ENCODE data around the gene PTPRD. TPM values are rescaled to one million over a fixed set of nuclear protein-coding genes. Genes with fewer than 3 reads are reported as not detected.

PTPRD gene
- total and polyA plus RNA-seq, 9 of the 15 experiments (the other 6 are each of a cell fraction or from before 2014, with no cell fraction given) = 0.11 TPM; not detected in 8

DNA sequence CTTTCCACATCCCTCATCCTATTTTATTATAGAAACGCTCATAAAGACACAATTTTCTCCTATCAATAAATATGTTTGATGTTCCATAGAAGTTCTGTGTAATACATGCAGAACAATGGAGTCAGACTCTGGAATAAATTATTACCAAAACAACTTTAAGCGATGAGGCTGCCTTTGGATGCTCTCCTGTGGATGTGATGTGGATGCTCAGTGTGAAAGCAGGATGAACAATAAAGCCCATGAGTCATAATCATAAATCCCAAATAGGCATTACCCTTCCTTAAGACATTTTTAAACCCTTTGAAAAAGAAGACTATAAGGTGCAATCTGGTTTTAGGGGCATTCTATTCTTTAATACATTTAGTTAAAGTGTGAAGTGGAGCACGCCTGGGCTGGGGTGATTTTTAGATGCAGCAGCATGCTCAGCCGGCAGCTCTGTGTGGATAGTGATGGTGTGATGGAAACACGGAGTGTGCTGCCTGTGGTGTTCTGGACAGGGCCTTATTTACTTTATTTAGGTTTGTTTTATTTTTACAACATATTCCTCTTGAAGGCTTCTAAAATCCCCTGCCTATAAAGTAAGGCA, 991.4 kb downstream of the PTPRD start:
- H3K9ac ChIP-seq (ENCODE audit: insufficient read depth in 1 of 2, low read depth in 2 of 2, low read length in 2 of 2) = no peak overlapping the region
- BruUV-seq (replicated peaks) = no TSS peak

More for the DNA sequence above, 991.4 kb downstream of the PTPRD start:
- ChIA-PET POLR2A (no interaction called here), CTCF (ENCODE audit: low intra/inter-chr PET ratio) (no interaction called here)
- FAIRE-seq (no peak), ATAC-seq (no peak), DNase-seq (ENCODE audit: extremely low read depth in 1 of 4, low spot score in 3 of 4) (no peak)
- Histone ChIP-seq H3K27ac (ENCODE audit: extremely low read depth, low read depth, low read length) (no peak overlapping the region), H3K9me3 (replicated peaks; ENCODE audit: control insufficient read depth, insufficient read depth, low read depth, low read length) (no peaks in the 10 kb centered on the region), H3K4me1 (replicated peaks in 1 of 2; ENCODE audit: control insufficient read depth in 2 of 2, insufficient read depth in 2 of 2, low read length in 2 of 2) (no peaks in the 10 kb centered on the region), H2AFZ (ENCODE audit: low read depth, low read length) (no peak overlapping the region), H3K27me3 (ENCODE audit: control insufficient read depth in 2 of 2, insufficient read depth in 2 of 2, low read length in 2 of 2) (no peaks in the 10 kb centered on the region), H3K9me1 (ENCODE audit: control insufficient read depth, insufficient read depth, low read length) (no peaks in the 10 kb centered on the region), H3K4me3 (no peak overlapping the region), H3K36me3 (ENCODE audit: control insufficient read depth, insufficient read depth, low read length) (no peaks in the 10 kb centered on the region), H3K4me2 (ENCODE audit: insufficient read depth, low read length) (no peak overlapping the region), H4K20me1 (replicated peaks; ENCODE audit: control insufficient read depth, insufficient read depth, low read length) (no peaks in the 10 kb centered on the region), H3K79me2 (ENCODE audit: control insufficient read depth, insufficient read depth, low read length) (no peaks in the 10 kb centered on the region)
- 0% methylated on average over 5 of the region's 5 CpGs for WGBS (ENCODE audit: insufficient coverage, low coverage, missing lambda C conversion rate)
- no peak for TF ChIP-seq ZBTB7A (IDR thresholded peaks at IDR 0.05; ENCODE audit: borderline replicate concordance, control insufficient read depth, low read depth, low read length)
- no peak for TF ChIP-seq YBX1 (IDR thresholded peaks at IDR 0.05)
- TF ChIP-seq, protein P1, sequence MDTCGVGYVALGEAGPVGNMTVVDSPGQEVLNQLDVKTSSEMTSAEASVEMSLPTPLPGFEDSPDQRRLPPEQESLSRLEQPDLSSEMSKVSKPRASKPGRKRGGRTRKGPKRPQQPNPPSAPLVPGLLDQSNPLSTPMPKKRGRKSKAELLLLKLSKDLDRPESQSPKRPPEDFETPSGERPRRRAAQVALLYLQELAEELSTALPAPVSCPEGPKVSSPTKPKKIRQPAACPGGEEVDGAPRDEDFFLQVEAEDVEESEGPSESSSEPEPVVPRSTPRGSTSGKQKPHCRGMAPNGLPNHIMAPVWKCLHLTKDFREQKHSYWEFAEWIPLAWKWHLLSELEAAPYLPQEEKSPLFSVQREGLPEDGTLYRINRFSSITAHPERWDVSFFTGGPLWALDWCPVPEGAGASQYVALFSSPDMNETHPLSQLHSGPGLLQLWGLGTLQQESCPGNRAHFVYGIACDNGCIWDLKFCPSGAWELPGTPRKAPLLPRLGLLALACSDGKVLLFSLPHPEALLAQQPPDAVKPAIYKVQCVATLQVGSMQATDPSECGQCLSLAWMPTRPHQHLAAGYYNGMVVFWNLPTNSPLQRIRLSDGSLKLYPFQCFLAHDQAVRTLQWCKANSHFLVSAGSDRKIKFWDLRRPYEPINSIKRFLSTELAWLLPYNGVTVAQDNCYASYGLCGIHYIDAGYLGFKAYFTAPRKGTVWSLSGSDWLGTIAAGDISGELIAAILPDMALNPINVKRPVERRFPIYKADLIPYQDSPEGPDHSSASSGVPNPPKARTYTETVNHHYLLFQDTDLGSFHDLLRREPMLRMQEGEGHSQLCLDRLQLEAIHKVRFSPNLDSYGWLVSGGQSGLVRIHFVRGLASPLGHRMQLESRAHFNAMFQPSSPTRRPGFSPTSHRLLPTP (IDR thresholded peaks at IDR 0.05; ENCODE audit: borderline replicate concordance, extremely low read depth, insufficient read length) = no peak
- TF ChIP-seq, protein P2, sequence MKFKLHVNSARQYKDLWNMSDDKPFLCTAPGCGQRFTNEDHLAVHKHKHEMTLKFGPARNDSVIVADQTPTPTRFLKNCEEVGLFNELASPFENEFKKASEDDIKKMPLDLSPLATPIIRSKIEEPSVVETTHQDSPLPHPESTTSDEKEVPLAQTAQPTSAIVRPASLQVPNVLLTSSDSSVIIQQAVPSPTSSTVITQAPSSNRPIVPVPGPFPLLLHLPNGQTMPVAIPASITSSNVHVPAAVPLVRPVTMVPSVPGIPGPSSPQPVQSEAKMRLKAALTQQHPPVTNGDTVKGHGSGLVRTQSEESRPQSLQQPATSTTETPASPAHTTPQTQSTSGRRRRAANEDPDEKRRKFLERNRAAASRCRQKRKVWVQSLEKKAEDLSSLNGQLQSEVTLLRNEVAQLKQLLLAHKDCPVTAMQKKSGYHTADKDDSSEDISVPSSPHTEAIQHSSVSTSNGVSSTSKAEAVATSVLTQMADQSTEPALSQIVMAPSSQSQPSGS (CRISPR knock-in tag; IDR thresholded peaks at IDR 0.05) = no peak
- no peak for TF ChIP-seq BDP1 (IDR thresholded peaks at IDR 0.05; ENCODE audit: insufficient read depth, insufficient read length)
- no peak for TF ChIP-seq TBP (optimal IDR thresholded peaks at IDR 0.05; ENCODE audit: low read depth, low read length)
- TF ChIP-seq ZNF347 (CRISPR knock-in tag; IDR thresholded peaks at IDR 0.05; ENCODE audit: low read depth) = no peak
- intact Hi-C loops (cut with micrococcal nuclease) (no loop called here), in situ Hi-C loops (cut with MboI) (no loop called here)
